Fibroblast of lung (primary cell): ENCODE data around the gene FRK.

ENCODE experiments used
- EZH2 ChIP-seq: IDR thresholded peaks from 2 replicates; pipeline ENCODE4 v1.5.1; 2012; ENCODE audit warnings: low read length, control low read depth, mild to moderate bottlenecking; ENCODE audit errors: missing control alignments
- TF ChIP-seq, protein P1 (sequence below), 2 donors: IDR thresholded peaks in 1 of 2; conservative IDR thresholded peaks in 1 of 2; 1 replicate in 1 of 2; 2 replicates in 1 of 2; pipeline ENCODE4 v1.5.1; 2011 to 2012; ENCODE audit warnings: low read length in 2 of 2, control low read depth in 1 of 2, inconsistent platforms in 1 of 2, low read depth in 1 of 2, mild to moderate bottlenecking in 1 of 2

DNA sequence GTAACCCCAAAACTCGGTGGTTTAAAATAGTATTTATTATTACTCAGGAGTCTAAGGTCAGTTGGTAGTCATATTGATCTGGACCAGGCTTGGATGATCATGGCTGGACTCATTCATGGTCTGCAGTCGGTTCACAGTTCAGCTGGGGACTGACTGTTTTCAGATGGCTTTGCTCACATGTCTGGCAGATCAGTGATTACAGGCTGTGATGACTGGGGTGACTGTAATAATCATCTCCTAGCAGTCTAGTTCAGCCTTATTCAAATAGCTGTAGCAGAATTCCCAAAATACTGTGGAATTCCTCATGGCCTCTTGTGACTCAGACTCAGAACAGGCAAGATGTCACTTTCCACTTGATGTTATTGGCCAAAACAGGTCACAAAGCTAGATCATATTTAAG, 23.6 kb upstream of the FRK start:
- TF ChIP-seq, protein P1, sequence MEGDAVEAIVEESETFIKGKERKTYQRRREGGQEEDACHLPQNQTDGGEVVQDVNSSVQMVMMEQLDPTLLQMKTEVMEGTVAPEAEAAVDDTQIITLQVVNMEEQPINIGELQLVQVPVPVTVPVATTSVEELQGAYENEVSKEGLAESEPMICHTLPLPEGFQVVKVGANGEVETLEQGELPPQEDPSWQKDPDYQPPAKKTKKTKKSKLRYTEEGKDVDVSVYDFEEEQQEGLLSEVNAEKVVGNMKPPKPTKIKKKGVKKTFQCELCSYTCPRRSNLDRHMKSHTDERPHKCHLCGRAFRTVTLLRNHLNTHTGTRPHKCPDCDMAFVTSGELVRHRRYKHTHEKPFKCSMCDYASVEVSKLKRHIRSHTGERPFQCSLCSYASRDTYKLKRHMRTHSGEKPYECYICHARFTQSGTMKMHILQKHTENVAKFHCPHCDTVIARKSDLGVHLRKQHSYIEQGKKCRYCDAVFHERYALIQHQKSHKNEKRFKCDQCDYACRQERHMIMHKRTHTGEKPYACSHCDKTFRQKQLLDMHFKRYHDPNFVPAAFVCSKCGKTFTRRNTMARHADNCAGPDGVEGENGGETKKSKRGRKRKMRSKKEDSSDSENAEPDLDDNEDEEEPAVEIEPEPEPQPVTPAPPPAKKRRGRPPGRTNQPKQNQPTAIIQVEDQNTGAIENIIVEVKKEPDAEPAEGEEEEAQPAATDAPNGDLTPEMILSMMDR (conservative IDR thresholded peaks at IDR 0.05 in 1 of 2, IDR thresholded peaks at IDR 0.05 in 1 of 2; ENCODE audit: low read depth in 1 of 2, low read length in 2 of 2) = no peak
- TF ChIP-seq EZH2 = no peak
